ENCODE results near the gene KCNK1.

The KCNK1 gene

DNA sequence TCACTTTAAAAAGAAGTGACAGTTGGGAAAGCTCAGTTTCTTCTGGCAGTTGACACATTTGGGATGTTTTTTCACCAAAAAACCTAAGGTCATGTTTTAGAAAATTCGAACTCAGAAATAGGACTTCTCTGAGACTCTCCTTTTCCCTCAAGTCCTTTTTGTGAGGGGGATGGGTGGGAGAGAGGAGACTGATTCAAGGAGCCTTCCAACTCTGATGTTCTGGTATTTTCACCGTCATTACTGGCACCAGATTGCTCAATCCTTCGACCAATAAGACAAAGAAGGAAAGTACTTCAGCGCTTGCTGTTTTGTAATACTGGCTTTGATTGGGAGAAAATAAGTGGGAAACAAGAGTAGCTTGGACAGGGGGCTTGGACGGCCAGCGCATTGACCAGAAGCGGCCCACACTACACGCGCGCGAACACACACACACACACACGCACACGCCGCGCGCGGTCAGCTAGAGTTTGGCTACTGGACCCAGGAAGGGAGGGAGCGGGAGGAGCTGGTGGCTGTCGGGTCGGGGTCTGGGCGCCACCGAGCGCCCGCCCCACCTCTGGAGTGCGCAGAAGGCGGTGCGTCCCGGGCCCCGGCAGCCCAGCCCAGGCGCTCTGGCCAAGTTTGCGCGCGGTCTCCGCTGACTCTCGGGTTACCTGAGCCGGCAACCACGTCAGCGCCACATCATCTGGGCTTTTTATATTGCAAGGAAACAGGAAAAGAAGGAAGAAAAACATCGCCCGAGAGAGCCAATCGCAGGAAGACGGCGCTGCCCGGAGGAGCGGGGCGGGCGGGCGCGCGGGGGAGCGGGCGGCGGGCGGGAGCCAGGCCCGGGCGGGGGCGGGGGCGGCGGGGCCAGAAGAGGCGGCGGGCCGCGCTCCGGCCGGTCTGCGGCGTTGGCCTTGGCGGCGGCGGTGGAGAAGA is at the start of gene KCNK1:
Gene KCNK1 (plus strand): TSS at position 855 of the 921 bp plus-strand sequence. CDS start 66 bp downstream, at position 921.
- DNase-seq: peak in 1 of 2 experiments; percentile 82

DNA sequence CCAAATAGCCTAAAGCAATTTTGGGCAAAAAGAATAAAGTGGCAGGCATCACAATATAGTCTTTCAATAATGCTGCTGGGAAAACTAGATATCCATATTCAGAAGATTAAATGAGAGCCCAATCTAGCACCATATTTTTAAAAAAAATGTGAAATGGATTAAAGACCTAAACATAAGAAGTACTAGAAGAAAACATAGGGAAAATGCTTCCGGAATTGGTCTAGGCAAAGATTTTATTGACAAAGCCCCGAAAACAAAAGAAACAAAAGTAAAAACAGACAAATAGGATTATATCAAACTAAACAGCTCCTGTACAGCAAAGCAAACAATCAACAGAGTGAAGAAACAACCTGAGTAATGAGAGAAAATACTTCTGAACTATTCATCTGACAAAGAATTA is 48.6 kb upstream of the KCNK1 start:
- DNase-seq: no peak

DNA sequence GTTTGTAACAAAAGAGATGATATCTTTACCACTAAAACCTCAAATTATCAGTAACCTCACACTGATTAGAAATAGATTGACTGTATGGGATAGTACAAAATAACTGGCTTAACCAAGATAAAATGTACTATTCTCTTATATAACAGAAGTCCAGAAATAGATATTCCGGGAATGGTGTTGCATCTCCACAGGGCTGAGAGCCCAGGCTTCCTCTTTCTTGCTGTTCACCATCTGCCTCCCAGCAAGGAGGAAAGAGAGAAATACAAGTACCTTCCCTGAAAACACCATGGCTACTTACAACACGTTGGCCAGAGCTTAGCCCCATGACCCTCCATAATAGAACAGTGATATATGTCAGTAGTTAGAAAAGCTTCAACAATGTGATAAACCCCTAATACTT is 47.0 kb upstream of the KCNK1 start:
- DNase-seq: peak; percentile 78 to 96

DNA sequence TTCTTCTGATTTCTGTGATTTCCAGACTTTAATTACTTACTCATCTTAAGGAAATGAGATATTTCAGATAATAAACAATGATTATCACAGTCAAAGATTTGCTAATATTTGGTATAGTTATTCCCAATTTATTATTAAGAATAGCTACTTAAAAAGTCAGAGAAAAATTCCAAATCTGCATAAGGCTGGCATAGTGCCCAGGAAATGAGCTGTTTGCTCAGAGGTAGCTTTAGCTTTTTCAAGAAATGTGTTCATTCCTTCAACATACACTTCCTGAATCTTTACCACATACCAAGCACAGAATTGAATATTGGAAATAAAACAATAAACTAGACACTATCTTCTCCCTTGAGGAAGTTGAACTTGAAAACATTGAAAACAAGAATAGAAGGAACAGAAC is 44.3 kb upstream of the KCNK1 start:
- no peak for DNase-seq

DNA sequence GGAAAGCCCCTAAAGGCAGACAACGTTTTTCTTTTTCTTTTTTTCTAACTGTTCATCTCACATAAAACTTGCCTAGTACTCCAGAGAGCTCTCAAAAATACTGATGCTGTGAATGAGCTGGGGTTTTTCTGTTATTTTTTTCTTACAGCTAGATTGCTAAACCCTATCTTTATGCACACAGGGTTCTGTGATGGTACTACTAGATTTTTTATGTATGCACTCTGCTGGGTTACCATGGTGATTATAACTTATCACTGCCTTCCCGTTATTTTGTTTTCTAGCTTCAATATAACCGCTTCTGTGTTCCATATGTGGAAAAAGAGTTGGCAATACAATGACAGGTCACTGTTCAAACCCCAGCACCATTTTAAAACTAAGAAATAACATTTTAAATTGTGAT is 43.7 kb upstream of the KCNK1 start:
- no peak for DNase-seq

DNA sequence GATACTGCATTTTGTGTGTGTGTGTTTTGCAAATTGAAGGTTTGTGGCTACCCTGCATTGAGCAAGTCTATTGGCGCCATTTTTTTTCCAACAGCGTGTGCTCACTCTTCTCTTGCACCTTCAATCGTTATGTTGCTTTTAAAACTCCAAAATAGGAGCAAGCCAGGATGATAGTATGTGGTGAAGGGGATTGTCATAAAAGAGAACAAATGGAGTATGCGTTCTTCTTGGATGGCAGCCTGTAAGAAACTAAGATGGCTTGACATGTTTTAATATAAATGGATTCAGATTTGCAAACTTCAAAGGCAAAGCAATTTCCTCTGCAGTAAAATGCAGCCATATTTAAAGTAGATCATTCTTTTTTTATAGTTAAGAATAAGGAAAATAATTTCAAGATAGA is 43.2 kb upstream of the KCNK1 start:
- no peak for DNase-seq

DNA sequence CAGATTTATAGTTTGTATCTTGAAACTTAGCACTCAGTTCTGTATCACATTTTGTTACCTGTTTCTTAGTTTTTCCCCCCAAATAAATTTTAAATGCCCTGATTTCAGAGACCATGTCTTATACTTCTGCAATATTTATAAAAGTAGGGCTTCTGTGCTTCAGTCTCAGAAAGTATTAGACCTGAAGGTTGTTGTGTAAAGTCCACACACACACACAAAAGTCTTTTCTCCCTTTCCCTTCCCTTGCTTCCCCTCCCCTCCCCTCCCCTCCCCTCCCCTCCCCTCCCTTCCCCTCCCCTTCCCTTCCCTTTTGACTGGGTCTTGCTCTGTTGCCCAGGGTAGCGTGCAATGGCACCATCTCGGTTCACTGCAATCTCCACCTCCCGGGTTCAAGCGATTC is 41.0 kb upstream of the KCNK1 start:
- no peak for DNase-seq

DNA sequence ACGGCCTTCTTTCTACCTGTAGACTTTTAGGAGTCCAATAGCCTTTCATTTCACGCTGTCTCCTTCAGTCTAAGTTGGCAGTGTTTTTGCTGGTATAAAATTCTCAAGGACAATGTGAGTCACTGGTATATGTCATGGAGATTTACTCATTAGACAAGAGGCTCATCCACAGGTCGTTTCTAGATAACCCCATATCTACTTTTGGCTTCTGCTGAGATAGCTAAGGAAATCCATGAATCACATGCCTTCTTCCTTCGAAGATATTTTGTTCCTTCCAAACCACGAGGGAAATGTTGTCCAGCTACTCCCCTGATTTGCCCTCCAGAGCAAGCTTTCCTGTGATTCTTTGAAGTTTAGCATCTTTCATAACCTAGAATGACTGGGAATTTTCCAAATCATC is 38.5 kb upstream of the KCNK1 start:
- no peak for DNase-seq

DNA sequence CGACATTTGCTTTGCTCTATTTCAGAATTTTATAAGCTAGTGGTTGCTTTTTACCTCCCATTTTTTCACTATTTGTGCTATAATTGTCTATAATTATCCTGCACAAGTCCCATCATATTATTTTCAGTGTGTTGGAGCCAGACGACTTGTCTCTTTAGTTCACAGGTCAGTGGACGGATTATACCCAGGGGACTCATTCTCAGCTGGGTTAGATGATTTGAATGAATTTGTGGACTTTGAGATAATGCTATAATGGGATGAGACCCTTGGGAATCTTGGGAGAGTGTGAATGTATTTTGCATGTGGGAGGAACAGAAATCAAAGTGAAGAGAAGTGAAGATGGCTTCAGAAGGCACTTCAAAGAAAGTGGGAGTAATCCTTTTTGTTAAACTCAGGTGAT is 31.5 kb upstream of the KCNK1 start:
- no peak for DNase-seq

DNA sequence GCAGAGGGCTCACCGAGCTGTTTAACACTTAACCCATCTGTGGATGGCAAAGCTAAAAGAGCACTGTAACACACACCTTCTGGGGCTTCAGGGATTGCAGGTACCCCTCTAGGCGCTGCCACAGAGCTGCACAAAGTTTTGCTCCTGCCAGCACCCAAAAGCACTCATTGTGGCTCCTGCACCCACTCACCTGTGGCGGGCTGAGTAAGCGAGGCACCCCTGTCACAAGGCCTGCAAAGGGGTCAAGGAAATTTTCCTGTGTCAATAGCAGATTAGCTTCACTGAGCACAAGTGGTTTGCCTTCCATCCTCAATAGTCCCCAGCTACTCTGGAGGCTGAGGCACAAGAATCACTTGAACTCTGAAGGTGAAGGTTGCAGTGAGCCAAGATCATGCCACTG is 29.5 kb upstream of the KCNK1 start:
- DNase-seq: no peak

DNA sequence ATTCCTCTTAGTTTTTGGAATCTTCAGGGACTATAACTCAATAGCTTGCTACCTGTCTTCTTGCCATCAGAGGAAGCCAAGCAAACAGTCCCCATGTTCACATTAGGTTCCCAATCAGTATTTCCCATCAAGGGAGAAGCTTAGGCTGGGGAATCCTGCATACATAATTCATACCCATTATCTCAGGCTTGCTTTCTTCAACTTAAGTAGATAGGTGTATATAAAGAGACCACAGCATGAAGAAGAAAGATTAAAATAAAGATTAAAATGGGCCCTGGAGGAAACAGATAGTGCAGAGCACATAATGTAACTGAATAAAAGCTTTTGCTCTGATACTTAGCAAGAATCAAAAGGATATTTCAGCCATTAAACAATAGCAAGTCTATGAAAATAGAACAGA is 29.0 kb upstream of the KCNK1 start:
- no peak for DNase-seq

DNA sequence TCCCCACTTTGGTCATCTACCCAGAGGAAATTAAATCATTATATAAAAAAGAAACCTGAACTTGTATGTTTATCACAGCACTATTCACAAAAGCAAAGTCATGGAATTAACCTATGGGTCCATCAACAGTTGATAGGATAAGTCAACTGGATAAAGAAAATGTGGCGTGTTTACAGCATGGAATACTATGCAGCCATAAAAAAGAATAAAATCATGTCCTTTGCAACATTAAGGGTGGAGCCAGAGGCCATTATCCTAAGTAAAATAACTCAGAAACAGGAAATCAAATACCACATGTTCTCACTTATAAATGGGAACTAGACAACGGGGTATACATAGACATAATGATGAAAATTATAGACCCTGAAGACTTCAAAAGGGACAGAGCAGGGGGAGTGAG is 27.6 kb upstream of the KCNK1 start:
- DNase-seq: no peak

DNA sequence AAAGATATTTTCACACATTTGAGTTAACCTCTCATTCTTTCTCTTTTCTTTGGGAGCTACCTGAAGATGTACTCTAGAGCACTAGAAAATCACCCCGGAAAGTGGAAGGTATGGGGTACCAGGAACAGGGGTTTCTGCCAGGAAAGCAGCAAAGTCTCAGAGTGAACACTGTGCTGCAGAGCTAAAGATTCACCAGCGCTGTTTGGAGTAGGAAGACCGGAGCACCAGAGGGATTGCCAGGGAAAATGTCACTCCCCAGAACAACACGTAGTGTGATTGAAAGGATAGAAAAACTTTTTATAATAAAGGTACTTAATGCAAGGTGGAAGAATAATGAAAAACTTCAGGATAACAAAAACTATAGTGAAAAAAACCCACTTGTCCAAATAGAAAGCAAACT is 26.7 kb upstream of the KCNK1 start:
- DNase-seq: peak in 1 of 2 experiments; percentile 9

DNA sequence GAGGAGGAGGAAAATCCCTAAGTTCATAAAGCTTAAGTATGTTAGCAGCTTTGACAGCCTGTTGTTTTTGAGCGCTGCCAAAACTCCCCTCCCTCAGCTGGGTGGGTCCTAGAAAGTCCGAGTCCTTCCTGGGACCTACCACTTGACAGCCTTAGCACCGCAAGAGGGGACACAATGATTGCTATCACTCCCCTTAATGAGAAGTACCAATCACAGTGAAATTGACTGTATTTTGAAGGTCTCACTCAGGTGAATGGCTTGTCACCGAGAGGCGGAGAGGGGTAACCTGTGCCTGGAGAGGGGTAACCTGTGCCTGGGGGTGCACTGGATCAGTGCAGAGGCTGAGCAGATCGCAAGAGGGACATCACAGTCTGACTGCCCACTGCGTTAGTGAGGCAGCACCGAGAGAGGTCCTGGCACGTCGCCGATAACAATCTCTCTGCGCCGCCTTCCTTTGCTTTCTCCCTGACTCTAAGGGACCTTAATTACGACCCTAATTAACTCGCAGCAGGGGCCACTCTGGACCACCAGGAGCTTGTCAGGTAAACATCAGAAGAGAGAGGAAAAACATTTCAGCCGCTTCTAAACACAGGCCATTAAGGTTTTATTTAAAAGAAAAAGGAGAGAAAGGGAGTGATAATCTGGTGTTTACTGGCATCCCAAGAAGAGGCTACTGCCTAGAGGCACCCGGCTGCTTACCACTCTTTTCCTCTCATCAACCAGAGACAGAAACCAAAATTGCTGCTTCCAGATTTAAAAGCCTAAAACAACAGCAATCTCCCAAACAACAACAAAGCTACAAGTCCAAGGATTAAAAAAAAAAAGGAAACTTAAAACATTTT is 25.7 kb upstream of the KCNK1 start:
- DNase-seq: peak in 1 of 2 experiments; percentile 52

DNA sequence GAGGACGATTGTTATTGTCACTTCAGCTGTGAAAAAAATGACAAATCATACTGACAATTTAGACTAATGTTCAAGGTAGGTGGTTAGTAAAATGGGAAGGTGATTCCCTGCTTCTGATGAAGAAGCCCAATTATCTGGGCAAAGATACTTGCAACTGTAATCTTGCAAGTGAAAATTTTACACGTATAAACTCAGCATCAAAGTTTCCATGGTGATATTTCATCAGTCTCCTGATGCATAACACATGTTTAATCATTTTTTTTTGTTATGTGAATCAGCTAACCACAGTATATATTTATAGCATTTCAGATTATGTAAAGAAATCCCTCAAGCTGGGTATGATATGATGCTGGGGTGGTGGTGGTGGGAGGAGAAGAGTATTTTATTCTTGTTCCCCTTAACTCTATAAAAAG is 16.4 kb upstream of the KCNK1 start:
- DNase-seq: no peak

DNA sequence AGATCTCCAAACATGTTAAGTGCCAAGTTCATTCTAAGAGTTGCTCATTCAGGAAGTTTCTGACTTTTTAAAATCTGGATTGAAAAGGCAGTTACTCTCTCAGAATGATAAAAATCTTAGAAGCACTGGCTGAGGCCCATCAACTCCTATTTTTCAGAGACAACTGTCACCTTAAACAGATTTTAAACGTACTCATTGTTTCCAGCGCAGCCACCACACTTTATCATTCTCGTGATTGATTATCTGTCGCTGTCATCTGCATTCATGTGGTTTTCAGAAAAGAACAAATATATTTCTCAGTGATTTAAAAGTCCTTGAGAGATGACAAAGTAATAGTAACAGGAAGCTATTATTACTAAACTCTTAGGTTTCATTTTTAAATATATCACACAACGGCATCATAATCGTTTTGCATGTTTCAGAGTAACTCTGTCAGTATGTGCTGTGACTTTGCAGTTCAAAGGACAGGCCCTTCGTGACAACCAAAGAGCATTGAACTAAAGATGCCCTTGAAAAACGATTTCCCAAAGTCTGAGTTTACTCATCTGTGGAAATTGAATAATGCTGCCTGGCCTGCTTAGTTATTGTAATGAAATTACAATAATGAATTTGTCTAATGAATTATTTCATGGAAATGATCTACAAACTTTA is 14.9 kb upstream of the KCNK1 start:
- DNase-seq: no peak

DNA sequence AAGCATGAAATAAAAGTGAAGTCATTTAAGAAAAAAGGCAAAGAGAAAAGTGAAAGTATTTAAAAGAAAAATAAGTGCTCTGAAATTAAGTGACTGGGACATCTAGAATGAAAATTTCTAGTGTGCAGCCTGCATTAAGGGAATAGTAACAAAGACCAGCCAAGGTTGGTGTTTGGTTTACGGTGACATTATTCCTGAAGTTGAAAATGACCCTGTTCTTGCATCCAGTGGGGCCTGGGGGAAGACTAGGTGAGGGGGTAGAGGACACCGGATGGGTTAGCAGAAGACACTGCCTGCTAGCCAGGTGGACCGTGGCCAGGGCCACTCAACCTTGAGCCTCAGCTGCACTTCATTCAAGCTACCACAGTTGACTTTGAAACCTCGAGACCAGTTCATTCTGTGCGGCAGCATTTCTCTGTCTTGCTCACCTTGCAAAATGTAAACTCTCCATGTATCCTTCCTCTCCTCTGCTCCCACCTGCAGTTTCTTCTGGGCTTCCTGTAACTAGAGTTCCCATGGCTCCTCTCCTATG is 14.3 kb upstream of the KCNK1 start:
- no peak for DNase-seq

DNA sequence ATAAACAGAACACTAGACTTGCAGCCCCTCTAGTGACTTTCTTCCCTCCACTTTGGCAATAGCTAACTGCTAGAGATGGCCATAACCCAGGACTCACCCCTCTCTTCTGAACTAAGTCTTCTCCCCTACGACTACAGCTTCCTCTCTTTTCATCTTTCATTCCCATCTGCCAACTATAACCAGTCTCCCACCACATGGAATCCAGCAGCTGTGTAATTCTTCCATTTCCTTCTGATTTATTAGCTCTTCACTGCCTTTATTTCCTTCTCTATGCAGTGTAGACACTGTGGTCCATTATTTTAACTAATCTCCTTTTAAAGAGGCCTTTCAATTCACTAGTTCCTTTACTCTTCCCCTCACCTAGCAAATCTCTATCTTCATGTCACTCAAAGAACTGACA is 13.4 kb upstream of the KCNK1 start:
- no peak for DNase-seq

DNA sequence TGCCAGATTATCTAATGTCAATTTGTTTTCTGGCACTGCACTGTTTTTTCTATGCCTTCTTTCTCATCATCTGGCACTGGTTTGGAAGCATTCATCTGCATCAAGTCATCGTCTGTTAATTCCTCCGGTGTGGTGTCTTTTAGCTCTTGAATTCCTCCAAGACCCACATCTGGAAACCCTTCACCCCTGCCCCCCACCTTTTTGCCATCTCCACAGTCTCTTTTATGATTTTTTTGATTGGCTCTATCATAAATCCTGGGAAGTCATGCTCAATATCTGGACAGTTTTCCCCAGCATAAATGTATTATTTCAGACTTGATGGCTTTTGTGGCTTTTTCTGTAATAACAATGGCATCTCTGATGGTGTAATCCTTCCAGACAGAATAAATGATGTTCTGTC is 10.4 kb upstream of the KCNK1 start:
- DNase-seq: no peak

DNA sequence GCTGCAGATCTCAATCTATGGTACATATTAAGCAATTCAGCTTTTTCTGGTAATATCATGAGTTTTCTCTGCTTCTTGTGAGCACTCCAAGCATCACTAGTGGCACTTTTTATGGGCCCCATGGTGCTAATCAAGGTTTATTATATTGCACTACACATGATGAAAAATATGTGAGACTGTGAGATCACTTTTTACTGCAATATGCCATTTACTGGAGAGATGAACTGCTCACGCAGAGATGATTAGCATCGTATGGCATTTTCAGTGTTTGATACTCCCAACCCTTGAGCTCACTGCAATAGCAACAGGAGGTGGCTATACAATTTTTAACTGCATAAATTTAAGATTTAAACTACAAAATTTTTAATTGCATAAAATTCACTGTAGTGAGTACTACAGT is 8.7 kb upstream of the KCNK1 start:
- no peak for DNase-seq

DNA sequence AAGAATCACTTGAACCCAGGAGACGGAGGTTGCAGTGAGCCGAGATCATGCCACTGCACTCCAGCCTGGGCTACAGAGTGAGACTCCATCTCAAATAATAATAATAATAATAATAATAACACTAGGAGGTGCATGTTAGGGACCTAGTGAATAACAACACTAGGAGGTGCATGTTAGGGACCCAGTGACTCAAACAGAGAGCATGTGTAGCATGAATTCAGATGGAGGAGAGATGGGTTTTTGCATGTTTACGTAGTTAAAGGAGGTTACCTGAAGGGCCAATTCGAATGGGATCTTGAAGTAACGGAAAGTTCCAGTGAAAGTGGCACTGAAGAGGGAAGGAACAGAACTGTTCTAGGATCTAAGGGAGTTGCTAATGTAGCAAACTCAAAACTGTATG is 7.1 kb upstream of the KCNK1 start:
- no peak for DNase-seq

DNA sequence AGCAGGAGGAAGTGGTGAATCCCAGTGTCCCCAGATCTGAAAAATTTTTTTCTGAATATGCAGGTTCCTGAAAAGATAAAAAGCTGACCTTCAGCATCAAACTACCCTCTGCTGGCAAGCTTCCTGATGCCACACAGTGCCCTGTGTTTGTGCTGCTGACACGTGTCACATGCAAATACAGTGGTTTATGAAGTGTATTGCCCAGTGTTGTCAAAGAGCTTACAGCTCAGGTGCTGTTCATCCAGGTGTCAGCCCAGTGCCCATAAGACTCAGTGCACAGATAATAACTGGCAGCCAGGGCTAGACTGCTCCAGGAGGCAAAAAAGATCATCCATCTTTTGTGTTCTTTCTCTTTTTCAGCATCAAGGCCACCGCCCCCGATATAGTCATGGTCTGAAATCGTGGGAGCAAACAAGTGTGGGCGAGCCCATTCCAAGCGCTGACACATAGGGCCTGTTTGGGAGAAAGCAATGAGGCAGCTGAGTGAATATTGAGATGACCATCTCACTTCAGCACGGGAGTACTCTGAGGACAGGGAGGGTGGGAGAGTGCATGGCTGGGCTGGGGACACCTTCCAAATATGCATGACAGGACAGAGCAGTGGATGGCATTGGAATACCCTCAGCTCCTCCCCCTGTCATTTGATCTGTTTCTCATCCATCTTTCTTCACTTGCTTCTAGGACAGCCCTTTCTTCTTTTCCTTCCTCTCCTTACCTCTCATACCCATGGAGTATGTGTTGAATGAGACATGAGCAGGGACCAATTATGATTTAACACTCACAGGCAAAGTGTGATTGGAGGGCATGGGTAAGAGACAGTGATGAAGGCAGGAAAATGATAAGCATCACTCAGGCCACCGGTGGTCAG is 6.4 kb upstream of the KCNK1 start:
- DNase-seq: no peak

Measured in cerebellar nuclear complex (tissue), 1 donor.